ENCODE measurements around the gene ADRA1B.

Gene ADRA1B

DNA sequence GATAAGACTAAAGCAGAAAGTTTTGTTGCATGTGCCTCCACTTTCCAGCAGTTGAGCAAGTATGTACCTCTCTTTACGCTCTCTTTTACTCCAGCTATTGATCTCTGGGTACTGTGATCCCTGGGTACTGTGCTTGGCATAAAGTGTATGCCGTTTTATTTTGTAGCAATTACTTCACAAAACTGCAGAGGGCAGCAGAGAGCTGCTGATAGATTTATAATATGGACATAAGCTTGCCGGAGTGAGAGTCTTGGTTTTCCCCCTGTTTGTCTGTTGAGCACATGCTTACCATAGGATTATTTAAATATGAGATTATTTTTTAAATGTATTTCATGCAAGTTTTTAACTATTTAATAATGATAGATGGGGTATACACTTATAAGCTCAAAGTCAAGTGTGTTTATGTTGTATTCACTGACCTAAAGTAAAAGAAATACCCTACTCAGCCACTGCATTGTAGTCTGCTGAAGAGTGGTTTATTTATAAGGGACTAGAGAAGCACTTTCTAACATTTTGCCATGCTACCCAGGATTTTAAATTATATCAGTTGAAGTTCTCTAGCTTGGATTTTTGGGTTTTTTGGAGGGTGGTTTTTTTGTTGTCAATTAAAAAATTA, 105.7 kb downstream of the ADRA1B start:
- DNase-seq: no peak
